SK-N-SH (cell line): ENCODE results near the gene SC5D. TPM values are rescaled to one million over a fixed set of nuclear protein-coding genes. Genes with fewer than 3 reads are reported as not detected.

Experiments
- CTCF ChIA-PET: fragments of 300-600, 350-600 bp; formaldehyde crosslinking; extraction: SDS; loops from one replicate; lab custom pipeline; 2021; lab: Yijun Ruan, JAX
- POLR2A ChIA-PET: fragments of 350-600 bp; sonication (Branson Sonifier 250); formaldehyde crosslinking; extraction: SDS; loops from one replicate; lab custom pipeline; 2020; ENCODE audit warnings: antibody characterized with exemption, inconsistent platforms; lab: Yijun Ruan, JAX
- DNase-seq: peaks from one replicate; pipeline ENCODE4 v3.0.0; 2012
- H2AFZ ChIP-seq: fragments of 200-600 bp; sonication (generic); 2 replicates; pipeline ENCODE4 v1.8.1; 2016; ENCODE audit warnings: antibody characterized with exemption, mild to moderate bottlenecking, low read depth
- H3F3A ChIP-seq: fragments of 200-600 bp; sonication (generic); replicated peaks from 2 replicates; pipeline ENCODE3; 2016; ENCODE audit warnings: antibody characterized with exemption, mild to moderate bottlenecking; ENCODE audit not compliant: insufficient read depth
- H3K27ac ChIP-seq, 2 experiments: fragments of 200-500 bp in 1 of 2; fragments of 200-600 bp in 1 of 2; sonication (Bioruptor generic) in 1 of 2; sonication (generic), shearing (Covaris generic) in 1 of 2; 2 replicates each; pipeline versions ENCODE4 v1.5.1 to v1.6.1; 2014 to 2016; ENCODE audit warnings: low read depth in 2 of 2, inconsistent platforms in 1 of 2, low read length in 1 of 2, mild to moderate bottlenecking in 1 of 2, mixed read lengths in 1 of 2
- H3K27me3 ChIP-seq: fragments of 200-600 bp; sonication (generic), shearing (Covaris generic); 2 replicates; pipeline ENCODE4 v1.6.1; 2016; ENCODE audit warnings: mixed run types; ENCODE audit not compliant: insufficient read depth
- H3K36me3 ChIP-seq, 2 experiments: fragments of 200-500 bp in 1 of 2; fragments of 200-600 bp in 1 of 2; sonication (Bioruptor generic) in 1 of 2; sonication (generic) in 1 of 2; replicated peaks in 1 of 2; 2 replicates each; pipeline versions ENCODE3 to v1.5.1; 2014 to 2016; ENCODE audit warnings: low read length in 1 of 2, mild to moderate bottlenecking in 1 of 2; ENCODE audit not compliant: insufficient read depth in 2 of 2, control insufficient read depth in 1 of 2
- H3K4me1 ChIP-seq, 2 experiments: fragments of 200-500 bp in 1 of 2; fragments of 200-600 bp in 1 of 2; sonication (Bioruptor generic) in 1 of 2; sonication (generic), shearing (Covaris generic) in 1 of 2; 2 replicates each; pipeline versions ENCODE4 v1.5.1 to v1.6.1; 2014 to 2016; ENCODE audit warnings: low read depth in 1 of 2, low read length in 1 of 2, mixed run types in 1 of 2; ENCODE audit not compliant: insufficient read depth in 2 of 2, control insufficient read depth in 1 of 2
- H3K4me2 ChIP-seq: fragments of 200-600 bp; sonication (generic), shearing (Covaris generic); 2 replicates; pipeline ENCODE4 v1.6.1; 2017; ENCODE audit warnings: mixed run types
- H3K4me3 ChIP-seq, 2 experiments: fragments of 200-500 bp in 1 of 2; fragments of 200-600 bp in 1 of 2; sonication (Bioruptor generic) in 1 of 2; sonication (generic), shearing (Covaris generic) in 1 of 2; 2 replicates each; pipeline versions ENCODE4 v1.5.1 to v1.8.1; 2014 to 2016; ENCODE audit warnings: low read depth in 2 of 2, inconsistent platforms in 1 of 2, low read length in 1 of 2, mild to moderate bottlenecking in 1 of 2, mixed read lengths in 1 of 2, moderate library complexity in 1 of 2
- H3K79me2 ChIP-seq: fragments of 200-600 bp; sonication (generic); 2 replicates; pipeline ENCODE4 v1.8.1; 2017; ENCODE audit warnings: mild to moderate bottlenecking; ENCODE audit not compliant: insufficient read depth
- H3K9ac ChIP-seq: fragments of 200-600 bp; sonication (generic); 2 replicates; pipeline ENCODE4 v1.6.1; 2017; ENCODE audit warnings: mixed run types
- H3K9me2 ChIP-seq: fragments of 200-600 bp; sonication (generic); 2 replicates; pipeline ENCODE4 v1.6.1; 2017; ENCODE audit warnings: mixed run types
- H3K9me3 ChIP-seq: fragments of 200-600 bp; sonication (generic); 2 replicates; pipeline ENCODE4 v1.6.1; 2017; ENCODE audit warnings: mixed run types, mild to moderate bottlenecking, moderate library complexity
- H4K20me1 ChIP-seq: fragments of 200-600 bp; sonication (generic); 2 replicates; pipeline ENCODE4 v1.6.1; 2017; ENCODE audit warnings: mild to moderate bottlenecking, mixed run types; ENCODE audit not compliant: insufficient read depth
- ELF1 ChIP-seq: IDR thresholded peaks from 2 replicates; pipeline ENCODE4 v1.4.0; 2012
- EZH2phosphoT487 ChIP-seq: fragments of 200-600 bp; sonication (generic); IDR thresholded peaks from 2 replicates; pipeline ENCODE4 v1.6.1; 2017; ENCODE audit warnings: low read depth, mixed run types, mild to moderate bottlenecking, antibody characterized with exemption, moderate library complexity, borderline replicate concordance
- FOXJ3 ChIP-seq: sonication (generic); formaldehyde crosslinking; IDR thresholded peaks from 2 replicates; pipeline ENCODE4 v1.5.1; 2020; ENCODE audit warnings: mild to moderate bottlenecking, missing genetic modification reagents
- FOXM1 ChIP-seq: IDR thresholded peaks from 2 replicates; pipeline ENCODE4 v1.4.0; 2012; ENCODE audit warnings: low read depth, mild to moderate bottlenecking
- GATA2 ChIP-seq: sonication (generic); formaldehyde crosslinking; IDR thresholded peaks from 2 replicates; pipeline ENCODE4 v1.5.0; 2020; ENCODE audit warnings: mild to moderate bottlenecking, missing genetic modification reagents
- IRF3 ChIP-seq: fragments of 150-350 bp; IDR thresholded peaks from 2 replicates; pipeline ENCODE4 v1.6.1; 2016; ENCODE audit warnings: mild to moderate bottlenecking, low read depth, low read length
- NFIC ChIP-seq: IDR thresholded peaks from 2 replicates; pipeline ENCODE4 v1.4.0; 2012; ENCODE audit warnings: borderline replicate concordance
- NRF1 ChIP-seq: IDR thresholded peaks from 2 replicates; pipeline ENCODE4 v1.6.1; 2012; ENCODE audit warnings: low read depth, mild to moderate bottlenecking, low read length
- POLR2AphosphoS5 ChIP-seq: IDR thresholded peaks from 2 replicates; pipeline ENCODE4 v1.6.1; 2012; ENCODE audit warnings: low read depth, low read length
- RAD21 ChIP-seq: IDR thresholded peaks from 2 replicates; pipeline ENCODE4 v1.6.1; 2012; ENCODE audit warnings: mild to moderate bottlenecking, low read length
- RXRA ChIP-seq: IDR thresholded peaks from 2 replicates; pipeline ENCODE4 v1.4.0; 2012; ENCODE audit warnings: low read depth, mild to moderate bottlenecking, borderline replicate concordance
- TEAD4 ChIP-seq: IDR thresholded peaks from 2 replicates; pipeline ENCODE4 v1.4.0; 2012; ENCODE audit warnings: mild to moderate bottlenecking, borderline replicate concordance; ENCODE audit not compliant: insufficient read depth
- USF2 ChIP-seq: fragments of 150-350 bp; IDR thresholded peaks from 2 replicates; pipeline ENCODE4 v1.6.1; 2017; ENCODE audit warnings: antibody characterized with exemption, low read length, low read depth, borderline replicate concordance
- YY1 ChIP-seq: IDR thresholded peaks from 2 replicates; pipeline ENCODE4 v1.4.0; 2012; ENCODE audit warnings: low read depth, mild to moderate bottlenecking
- WGBS: methylation state at CpG from one replicate; pipeline ENCODE4 v1.1.6; 2017; ENCODE audit warnings: low lambda C conversion rate; 5-methylcytosine and 5-hydroxymethylcytosine counted together
- polyA plus RNA-seq, 3 experiments: library from polyadenylated mRNA; depleted of rRNA; stranded (reverse); fragments of >200 nt; gene quantifications; 2 replicates each; pipeline ENCODE4 v1.2.3, GENCODE V29; 2012
- TF ChIP-seq, protein P1 (sequence below): IDR thresholded peaks from 2 replicates; pipeline ENCODE4 v1.4.0; 2012; ENCODE audit warnings: low read depth, borderline replicate concordance

Gene SC5D
- polyA plus RNA-seq, 1 of the 3 experiments (the other 2 are of a cell fraction), result 8.9 TPM

- Histone ChIP-seq H4K20me1 (no peaks in the 10 kb centered on the region), H2AFZ (no peak overlapping the region), H3K4me3 (no peak overlapping the region), H3K27ac (no peak overlapping the region), H3F3A (no peaks in the 10 kb centered on the region), H3K9me2 (no peaks in the 10 kb centered on the region), H3K36me3 (no peaks in the 10 kb centered on the region), H3K4me1 (peaks cover 0 to 24% of the 10 kb centered on the region in 2 experiments; a peak in 2 of 4 replicates), H3K9me3 (no peaks in the 10 kb centered on the region), H3K79me2 (no peaks in the 10 kb centered on the region), H3K4me2 (no peak overlapping the region), H3K27me3 (peaks cover 12% of the 10 kb centered on the region), H3K9ac (no peak overlapping the region)
- no peak for DNase-seq
- CTCF ChIA-PET, result interaction anchor here (0.7 to 1.7 kb wide), 2 partner anchors 31 to 240 kb away, joined by 3 to 8 read pairs; no protein-coding TSS in a partner anchor
- POLR2A ChIA-PET, result no interaction called here
- TF ChIP-seq USF2 (no peak), RXRA (no peak), ELF1 (no peak), EZH2phosphoT487 (no peak), TEAD4 (no peak), NFIC (no peak), GATA2 (no peak), RAD21 (no peak), NRF1 (no peak), FOXM1 (no peak), YY1 (no peak), POLR2AphosphoS5 (no peak), IRF3 (no peak), FOXJ3 (CRISPR knock-in tag) (no peak)
- TF ChIP-seq, protein P1, sequence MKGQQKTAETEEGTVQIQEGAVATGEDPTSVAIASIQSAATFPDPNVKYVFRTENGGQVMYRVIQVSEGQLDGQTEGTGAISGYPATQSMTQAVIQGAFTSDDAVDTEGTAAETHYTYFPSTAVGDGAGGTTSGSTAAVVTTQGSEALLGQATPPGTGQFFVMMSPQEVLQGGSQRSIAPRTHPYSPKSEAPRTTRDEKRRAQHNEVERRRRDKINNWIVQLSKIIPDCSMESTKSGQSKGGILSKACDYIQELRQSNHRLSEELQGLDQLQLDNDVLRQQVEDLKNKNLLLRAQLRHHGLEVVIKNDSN, result no peak
- WGBS, result 27% methylated on average over 7 of the region's 7 CpGs
Measured at GRCh38 chr11:121351083-121351630, 58.6 kb downstream of the SC5D start.
